Measurements from ENCODE around the gene PDE2A. TPM values are rescaled to one million over a fixed set of nuclear protein-coding genes. Genes with fewer than 3 reads are reported as not detected.

Gene PDE2A
- total RNA-seq, 1 experiment from 2014 or later = 9.6 TPM

DNA sequence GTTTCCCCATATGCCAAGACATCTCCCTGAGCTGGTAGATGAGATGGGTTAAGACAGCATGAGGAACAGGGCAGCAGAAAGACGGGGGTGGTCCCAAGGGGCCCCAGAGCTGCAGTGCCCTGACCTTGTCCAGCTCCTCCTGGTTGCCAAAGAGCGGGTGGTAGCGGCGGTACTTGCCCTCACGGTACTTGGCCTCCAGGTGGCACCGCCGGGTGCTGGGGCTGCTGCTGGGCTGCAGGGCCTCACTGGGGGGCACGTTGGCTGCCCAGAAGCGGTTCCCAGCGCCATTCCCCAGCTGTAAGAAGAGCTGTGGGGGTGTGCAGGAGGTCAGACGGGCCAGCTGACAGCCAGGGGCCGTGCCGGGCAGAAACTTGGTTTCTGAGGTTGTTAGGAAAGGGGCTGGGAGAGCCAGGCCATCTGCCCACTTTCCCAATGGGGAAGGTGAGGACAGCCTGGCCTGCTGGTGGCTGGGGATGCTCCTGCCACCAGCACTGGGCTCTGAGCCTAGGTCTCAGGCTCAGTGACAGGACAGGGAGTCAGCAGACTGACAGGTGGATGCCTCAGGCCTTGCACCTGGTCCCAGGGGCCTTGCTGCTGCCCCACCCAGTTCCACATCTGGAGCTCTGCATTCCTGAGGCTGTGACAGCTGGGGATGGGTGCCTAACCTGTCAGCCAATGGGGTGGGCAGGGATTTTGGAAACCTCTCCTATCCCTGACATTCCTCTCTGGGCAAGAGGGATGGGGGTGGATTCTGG is 30.0 kb upstream of the PDE2A start:
- TF ChIP-seq, protein P1, sequence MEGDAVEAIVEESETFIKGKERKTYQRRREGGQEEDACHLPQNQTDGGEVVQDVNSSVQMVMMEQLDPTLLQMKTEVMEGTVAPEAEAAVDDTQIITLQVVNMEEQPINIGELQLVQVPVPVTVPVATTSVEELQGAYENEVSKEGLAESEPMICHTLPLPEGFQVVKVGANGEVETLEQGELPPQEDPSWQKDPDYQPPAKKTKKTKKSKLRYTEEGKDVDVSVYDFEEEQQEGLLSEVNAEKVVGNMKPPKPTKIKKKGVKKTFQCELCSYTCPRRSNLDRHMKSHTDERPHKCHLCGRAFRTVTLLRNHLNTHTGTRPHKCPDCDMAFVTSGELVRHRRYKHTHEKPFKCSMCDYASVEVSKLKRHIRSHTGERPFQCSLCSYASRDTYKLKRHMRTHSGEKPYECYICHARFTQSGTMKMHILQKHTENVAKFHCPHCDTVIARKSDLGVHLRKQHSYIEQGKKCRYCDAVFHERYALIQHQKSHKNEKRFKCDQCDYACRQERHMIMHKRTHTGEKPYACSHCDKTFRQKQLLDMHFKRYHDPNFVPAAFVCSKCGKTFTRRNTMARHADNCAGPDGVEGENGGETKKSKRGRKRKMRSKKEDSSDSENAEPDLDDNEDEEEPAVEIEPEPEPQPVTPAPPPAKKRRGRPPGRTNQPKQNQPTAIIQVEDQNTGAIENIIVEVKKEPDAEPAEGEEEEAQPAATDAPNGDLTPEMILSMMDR (conservative IDR thresholded peaks at IDR 0.05) = no peak; the same call in 1 of the 2 replicates
- H3K79me2 ChIP-seq (ENCODE audit: low read depth) = no peaks in the 10 kb centered on the region
- peaks cover 9% of the 10 kb centered on the region for H4K20me1 ChIP-seq (ENCODE audit: insufficient read depth)
- no peak overlapping the region for H3K4me2 ChIP-seq
- DNase-seq = no peak
- no peaks in the 10 kb centered on the region for H3K4me1 ChIP-seq (replicated peaks; ENCODE audit: insufficient read depth)
- no peak overlapping the region for H2AFZ ChIP-seq
- no peaks in the 10 kb centered on the region for H3K9me3 ChIP-seq (ENCODE audit: insufficient read depth, low read depth)
- no peaks in the 10 kb centered on the region for H3K27me3 ChIP-seq (ENCODE audit: insufficient read depth, low read depth)
- POLR2A ChIA-PET (ENCODE audit: unreplicated experiment) = no interaction called here
- H3K9me2 ChIP-seq (ENCODE audit: insufficient read depth) = no peaks in the 10 kb centered on the region
- H3F3A ChIP-seq (ENCODE audit: insufficient read depth, low read depth) = peaks cover 9% of the 10 kb centered on the region
- H3K36me3 ChIP-seq (ENCODE audit: low read depth) = peaks cover 25% of the 10 kb centered on the region; the same call in 1 of the 2 replicates
- H3K4me3 ChIP-seq = no peak overlapping the region
- H3K27ac ChIP-seq = no peak overlapping the region
- intact Hi-C loops (cut with micrococcal nuclease; ENCODE audit: unreplicated experiment) = no loop called here
- CTCF ChIA-PET = interaction anchor here (0.6 kb wide), 1 partner anchor 473 kb away, joined by 5 read pairs; no protein-coding TSS in a partner anchor
- BruUV-seq (replicated peaks) = no TSS peak

DNA sequence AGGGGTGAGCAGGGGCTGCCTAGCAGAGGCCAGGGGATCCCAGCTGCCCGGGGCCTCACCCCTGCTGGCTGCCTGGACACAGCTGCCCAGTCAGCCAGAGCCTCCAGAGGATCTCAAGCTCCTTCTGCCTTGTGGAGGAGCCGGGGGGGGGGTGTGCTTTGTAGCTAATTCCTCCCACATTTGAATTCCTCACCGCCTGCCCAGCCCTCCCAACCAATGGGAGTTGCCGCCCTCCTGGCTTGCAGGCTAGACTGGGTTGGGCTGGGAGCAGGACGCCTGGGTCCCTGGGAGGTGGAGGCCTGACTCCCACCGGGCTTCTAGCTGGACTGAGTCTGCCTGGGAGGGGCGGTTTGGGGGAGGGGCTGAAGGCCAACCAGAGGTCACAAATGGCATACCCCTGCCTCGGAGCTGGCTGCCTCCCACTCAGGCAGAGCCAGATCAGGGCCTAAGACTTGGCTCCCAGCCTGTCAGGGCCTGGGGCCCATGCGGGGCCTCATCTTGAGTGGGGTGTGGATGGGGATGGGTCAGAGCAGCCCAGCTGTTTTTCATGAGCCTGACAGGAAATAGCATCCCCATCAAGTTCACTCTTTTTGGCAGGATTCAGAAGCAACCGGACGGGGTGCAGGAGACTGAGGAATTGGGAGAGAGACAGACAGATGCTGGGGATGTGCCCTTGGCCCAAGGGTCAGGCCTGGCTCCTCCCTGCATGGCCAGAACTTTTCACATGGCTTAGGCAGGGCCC is 29.2 kb upstream of the PDE2A start:
- no peaks in the 10 kb centered on the region for H3K27me3 ChIP-seq (ENCODE audit: insufficient read depth, low read depth)
- ChIA-PET CTCF (no interaction called here), POLR2A (ENCODE audit: unreplicated experiment) (interaction anchor here (0.6 kb wide), 1 partner anchor 486 kb away, joined by 7 read pairs; no protein-coding TSS in a partner anchor)
- no peak for DNase-seq
- peaks cover 8% of the 10 kb centered on the region for H4K20me1 ChIP-seq (ENCODE audit: insufficient read depth)
- H3K79me2 ChIP-seq (ENCODE audit: low read depth) = no peaks in the 10 kb centered on the region
- H3K27ac ChIP-seq = no peak overlapping the region
- intact Hi-C loops (cut with micrococcal nuclease; ENCODE audit: unreplicated experiment) = no loop called here
- H3K36me3 ChIP-seq (ENCODE audit: low read depth) = peaks cover 25% of the 10 kb centered on the region; the same call in 1 of the 2 replicates
- H3K4me3 ChIP-seq = no peak overlapping the region
- no peaks in the 10 kb centered on the region for H3K9me2 ChIP-seq (ENCODE audit: insufficient read depth)
- no peak overlapping the region for H2AFZ ChIP-seq
- no peaks in the 10 kb centered on the region for H3K4me1 ChIP-seq (replicated peaks; ENCODE audit: insufficient read depth)
- no TSS peak for BruUV-seq (replicated peaks)
- TF ChIP-seq EZH2 (IDR thresholded peaks at IDR 0.05; ENCODE audit: low read depth) = no peak
- peaks cover 9% of the 10 kb centered on the region for H3F3A ChIP-seq (ENCODE audit: insufficient read depth, low read depth)
- H3K9me3 ChIP-seq (ENCODE audit: insufficient read depth, low read depth) = no peaks in the 10 kb centered on the region
- H3K4me2 ChIP-seq = no peak overlapping the region

DNA sequence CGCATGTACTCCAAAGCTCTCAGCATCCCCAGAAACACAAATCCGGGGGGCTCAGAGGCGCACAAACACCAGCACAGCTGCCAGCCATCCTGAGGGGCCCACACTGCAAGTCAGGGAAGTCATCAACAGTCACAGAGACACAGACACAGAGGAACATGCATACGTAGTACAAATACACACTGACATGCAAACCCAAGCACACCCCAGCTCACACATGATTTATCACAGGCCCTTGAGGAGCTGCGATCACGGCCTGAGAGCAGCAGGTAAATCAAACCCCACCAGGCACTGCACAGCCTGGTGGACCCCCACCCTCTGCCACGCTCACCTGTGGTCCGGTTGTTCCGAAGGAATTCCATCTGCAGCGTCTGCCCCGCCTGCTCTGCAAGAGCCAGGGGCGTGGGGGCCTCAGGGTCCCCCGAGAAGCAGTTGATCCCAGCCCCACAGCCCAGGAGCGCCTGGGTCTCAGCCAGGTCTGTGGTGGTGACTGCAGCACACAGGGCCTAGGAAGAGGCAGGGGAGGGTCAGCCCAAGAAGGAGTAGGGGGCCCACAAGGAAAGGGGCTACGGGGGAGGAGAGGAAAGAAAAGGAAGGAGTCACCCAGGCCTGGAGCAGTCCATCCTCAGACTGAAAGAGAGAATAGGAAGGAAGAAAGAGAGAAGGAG is 28.5 kb upstream of the PDE2A start:
- Histone ChIP-seq H3K9me2 (ENCODE audit: insufficient read depth) (no peaks in the 10 kb centered on the region), H3K36me3 (ENCODE audit: low read depth) (peaks cover 25% of the 10 kb centered on the region; the same call in 1 of the 2 replicates), H2AFZ (no peak overlapping the region), H3K79me2 (ENCODE audit: low read depth) (no peaks in the 10 kb centered on the region), H4K20me1 (ENCODE audit: insufficient read depth) (peaks cover 8% of the 10 kb centered on the region), H3K27me3 (ENCODE audit: insufficient read depth, low read depth) (no peaks in the 10 kb centered on the region), H3K4me2 (no peak overlapping the region), H3K9me3 (ENCODE audit: insufficient read depth, low read depth) (no peaks in the 10 kb centered on the region), H3F3A (ENCODE audit: insufficient read depth, low read depth) (peaks cover 9% of the 10 kb centered on the region), H3K27ac (no peak overlapping the region), H3K4me1 (replicated peaks; ENCODE audit: insufficient read depth) (no peaks in the 10 kb centered on the region), H3K4me3 (no peak overlapping the region)
- BruUV-seq (replicated peaks) = no TSS peak
- intact Hi-C loops (cut with micrococcal nuclease; ENCODE audit: unreplicated experiment) = no loop called here
- no peak for DNase-seq
- CTCF ChIA-PET = interaction anchor here (0.6 to 0.7 kb wide), 3 partner anchors 15 to 668 kb away, joined by 3 to 9 read pairs (median 8); no protein-coding TSS in a partner anchor
- POLR2A ChIA-PET (ENCODE audit: unreplicated experiment) = interaction anchor here (0.7 kb wide), 1 partner anchor 168 kb away, joined by 5 read pairs; no protein-coding TSS in a partner anchor
- TF ChIP-seq, protein P1 (conservative IDR thresholded peaks at IDR 0.05) = no peak
- TF ChIP-seq EZH2 (IDR thresholded peaks at IDR 0.05; ENCODE audit: low read depth) = no peak

Measured in PC-9 (cell line).